ENCODE data around the gene IGF2. TPM values are rescaled to one million over a fixed set of nuclear protein-coding genes. Genes with fewer than 3 reads are reported as not detected.

The IGF2 gene
- total RNA-seq, 2 experiments from 2014 or later: 8.1 to 8.2 TPM

DNA sequence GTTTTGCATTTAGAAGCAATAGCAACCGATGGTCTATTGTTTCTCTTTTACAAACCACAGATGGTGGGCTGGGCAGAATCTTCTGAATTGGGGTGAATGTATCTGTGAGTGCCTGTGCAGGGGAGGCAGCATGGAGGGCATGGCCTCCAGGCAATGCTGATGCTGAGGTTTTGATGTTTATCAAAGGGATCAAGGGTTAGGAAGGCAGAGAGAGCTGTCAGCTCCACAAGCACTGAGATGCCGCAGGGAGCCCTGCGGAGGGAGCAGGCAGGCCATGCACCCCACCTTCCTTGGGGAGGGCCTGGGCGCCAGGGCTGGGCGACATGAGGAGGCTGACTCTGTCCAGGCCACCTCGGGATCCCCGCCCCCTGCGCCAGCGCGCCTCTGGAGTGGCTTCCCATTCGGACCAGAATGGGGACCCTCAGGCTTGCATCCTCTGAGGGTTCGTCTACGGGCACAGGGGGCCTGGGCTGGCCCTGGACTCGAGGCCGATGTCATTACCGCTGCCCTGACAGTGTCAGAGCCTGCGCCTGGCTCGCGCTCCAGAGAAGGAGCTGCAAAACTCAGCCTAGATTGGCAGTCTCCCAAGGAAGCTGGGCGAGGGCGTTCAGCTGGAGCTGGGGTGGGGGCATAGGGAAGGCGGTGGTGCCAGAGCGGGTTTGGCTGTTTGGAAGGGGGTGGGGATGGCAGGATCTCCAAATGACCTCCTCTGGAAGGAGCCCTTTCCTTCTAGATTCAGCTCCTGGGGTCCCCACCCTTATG, 46.3 kb upstream of the IGF2 start:
- ChIA-PET CTCF (interaction anchor here (0.9 to 4.2 kb wide), 9 partner anchors 13 to 241 kb away, joined by 3 to 42 read pairs (median 6); partner anchors contain the start of genes C11orf21 and TSPAN32), POLR2A (interaction anchor here (1.0 kb wide), 1 partner anchor 85 kb away, joined by 3 read pairs; no protein-coding TSS in a partner anchor)
- Mint-ChIP-seq H3K4me1 (ENCODE audit: low read depth) (no peaks in the 10 kb centered on the region), H3K9me3 (no peaks in the 10 kb centered on the region), H3K27me3 (peaks cover 16% of the 10 kb centered on the region), H3K27ac (no peak overlapping the region), H3K36me3 (ENCODE audit: low read depth) (no peaks in the 10 kb centered on the region), H3K4me3 (no peak overlapping the region)
- no peak for TF ChIP-seq CTCF (IDR thresholded peaks at IDR 0.05)
- intact Hi-C loops (cut with micrococcal nuclease): no loop called here
- ATAC-seq (no peak), DNase-seq (no peak)

GRCh38 chr11:2182692-2183474, 43.7 kb upstream of the IGF2 start:
- H3K4me1 Mint-ChIP-seq (ENCODE audit: low read depth): no peaks in the 10 kb centered on the region
- H3K4me3 Mint-ChIP-seq: no peak overlapping the region
- peaks cover 10% of the 10 kb centered on the region for H3K27me3 Mint-ChIP-seq
- CTCF ChIA-PET: no interaction called here
- no peaks in the 10 kb centered on the region for H3K9me3 Mint-ChIP-seq
- H3K27ac Mint-ChIP-seq: no peak overlapping the region
- no peak for ATAC-seq
- DNase-seq: no peak
- no peak for TF ChIP-seq CTCF (IDR thresholded peaks at IDR 0.05)
- no peaks in the 10 kb centered on the region for H3K36me3 Mint-ChIP-seq (ENCODE audit: low read depth)
- POLR2A ChIA-PET: no interaction called here
- intact Hi-C loops (cut with micrococcal nuclease): no loop called here

DNA sequence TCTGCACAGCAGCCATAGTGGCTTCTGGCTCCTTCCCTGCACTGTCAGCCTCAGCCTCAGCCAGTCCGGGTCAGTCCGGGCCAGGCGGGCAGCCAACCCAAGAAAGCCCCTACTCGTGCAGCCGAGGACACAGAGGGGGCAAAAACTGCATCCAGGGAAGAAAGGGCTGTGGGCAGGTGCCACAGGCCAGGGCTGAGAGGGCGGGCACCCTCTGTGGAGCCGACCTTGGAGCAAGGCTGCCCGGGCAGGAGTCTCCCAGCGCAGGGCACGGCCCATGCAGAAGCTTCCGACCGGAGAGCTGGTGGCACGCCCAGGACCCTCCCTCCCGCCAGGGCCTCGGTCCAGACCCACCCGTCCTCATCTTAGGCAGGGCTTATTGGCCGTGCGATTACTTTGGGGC, 42.9 kb upstream of the IGF2 start:
- intact Hi-C loops (cut with micrococcal nuclease): no loop called here
- Mint-ChIP-seq H3K4me3 (no peak overlapping the region), H3K36me3 (ENCODE audit: low read depth) (no peaks in the 10 kb centered on the region), H3K27me3 (peaks cover 10% of the 10 kb centered on the region), H3K27ac (no peak overlapping the region), H3K9me3 (no peaks in the 10 kb centered on the region), H3K4me1 (ENCODE audit: low read depth) (no peaks in the 10 kb centered on the region)
- TF ChIP-seq CTCF (IDR thresholded peaks at IDR 0.05): no peak
- DNase-seq: no peak
- ChIA-PET POLR2A (no interaction called here), CTCF (no interaction called here)
- no peak for ATAC-seq

DNA sequence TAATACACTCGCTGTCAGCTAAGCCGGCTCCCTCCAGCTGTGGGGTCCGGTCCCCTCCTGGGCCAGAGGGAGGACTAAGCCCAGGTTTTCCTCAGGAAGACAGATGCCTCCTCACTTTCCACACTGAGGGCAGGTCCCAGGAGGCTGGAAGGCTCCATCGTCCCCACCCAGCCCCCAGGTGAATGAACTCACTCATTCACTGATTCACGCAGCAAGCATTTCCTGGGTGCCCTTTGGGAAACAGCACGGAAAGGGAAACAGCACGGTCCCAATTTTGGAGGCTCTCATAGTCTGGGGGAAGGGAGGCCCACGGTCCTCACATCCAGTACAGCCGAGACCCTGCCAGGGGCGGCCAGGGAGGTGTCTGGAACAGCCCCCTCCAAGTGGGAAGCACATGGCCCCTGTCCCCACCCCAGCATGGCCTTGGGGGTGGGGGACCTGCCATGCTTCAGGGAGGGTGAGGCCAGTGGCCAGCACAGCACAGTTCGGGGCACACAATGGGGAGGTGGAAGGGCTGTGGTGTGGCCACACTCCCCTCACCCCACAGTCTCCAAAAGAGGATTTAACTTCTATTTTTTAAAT, 41.7 kb upstream of the IGF2 start:
- intact Hi-C loops (cut with micrococcal nuclease): no loop called here
- H3K27ac Mint-ChIP-seq: no peak overlapping the region

More for the DNA sequence above, 41.7 kb upstream of the IGF2 start:
- H3K36me3 Mint-ChIP-seq (ENCODE audit: low read depth): no peaks in the 10 kb centered on the region
- CTCF ChIA-PET: no interaction called here
- no peaks in the 10 kb centered on the region for H3K4me1 Mint-ChIP-seq (ENCODE audit: low read depth)
- no peak overlapping the region for H3K4me3 Mint-ChIP-seq
- DNase-seq: no peak
- POLR2A ChIA-PET: no interaction called here
- peaks cover 5% of the 10 kb centered on the region for H3K27me3 Mint-ChIP-seq
- no peaks in the 10 kb centered on the region for H3K9me3 Mint-ChIP-seq
- no peak for TF ChIP-seq CTCF (IDR thresholded peaks at IDR 0.05)
- no peak for ATAC-seq

Data from activated CD8-positive, alpha-beta T cell treated with anti-CD3 and anti-CD28 coated beads for 36 hours (primary cell).